ENCODE data around the gene ZNF205.
"Not testable (repeated sequence)": the region's sequence is repeated elsewhere in the genome, so short reads cannot be mapped to it uniquely, and the experiment has no call there.

ZNF205 gene

GRCh38 chr16:3068487-3068886, 43.9 kb upstream of the ZNF205 start:
- in situ Hi-C loops (cut with MboI; ENCODE audit: low pct_unique_long_range_greater_than_20kb, low sequenced_read_pairs, unreplicated experiment), result loop anchor here (10.0 kb wide), 1 partner anchor 96 kb away; no protein-coding TSS in a partner anchor
- no peak for DNase-seq (ENCODE audit: low spot score)
- TF ChIP-seq CTCF (IDR thresholded peaks at IDR 0.05; ENCODE audit: extremely low read depth, insufficient read depth, missing control alignments), result no peak

DNA sequence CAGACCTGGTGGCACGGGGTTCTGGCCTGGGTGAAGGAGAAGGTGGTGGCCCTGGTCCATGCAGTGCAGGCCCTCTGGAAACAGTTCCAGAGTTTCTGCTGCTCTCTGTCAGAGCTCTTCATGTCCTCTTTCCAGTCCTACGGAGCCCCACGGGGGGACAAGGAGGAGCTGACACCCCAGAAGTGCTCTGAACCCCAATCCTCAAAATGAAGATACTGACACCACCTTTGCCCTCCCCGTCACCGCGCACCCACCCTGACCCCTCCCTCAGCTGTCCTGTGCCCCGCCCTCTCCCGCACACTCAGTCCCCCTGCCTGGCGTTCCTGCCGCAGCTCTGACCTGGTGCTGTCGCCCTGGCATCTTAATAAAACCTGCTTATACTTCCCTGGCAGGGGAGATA, 43.2 kb upstream of the ZNF205 start:
- in situ Hi-C loops (cut with MboI; ENCODE audit: low pct_unique_long_range_greater_than_20kb, low sequenced_read_pairs, unreplicated experiment), result loop anchor here (10.0 kb wide), 1 partner anchor 96 kb away; no protein-coding TSS in a partner anchor

DNA sequence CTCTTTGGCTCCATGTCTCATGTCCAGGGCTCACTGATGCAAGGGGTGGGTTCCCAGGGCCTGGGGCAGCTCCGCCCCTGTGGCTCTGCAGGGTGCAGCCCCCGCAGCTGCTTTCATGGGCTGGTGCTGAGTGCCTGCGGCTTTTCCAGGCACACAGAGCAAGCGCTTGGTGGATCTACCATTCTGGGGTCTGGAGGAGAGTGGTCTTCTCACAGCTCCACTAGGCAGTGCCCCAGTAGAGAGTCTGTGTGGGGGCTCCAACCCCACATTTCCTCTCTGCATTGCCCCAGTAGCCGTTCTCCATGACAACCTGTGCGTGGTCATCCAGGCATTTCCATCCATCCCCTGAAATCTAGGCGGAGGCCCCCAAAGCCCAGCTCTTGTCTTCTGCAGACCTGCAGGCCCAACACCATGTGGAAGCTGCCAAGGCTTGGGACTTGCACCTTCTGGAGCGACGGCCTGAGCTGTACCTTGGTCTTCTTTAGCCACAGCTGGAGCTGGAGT, 41.7 kb upstream of the ZNF205 start:
- in situ Hi-C loops (cut with MboI; ENCODE audit: low pct_unique_long_range_greater_than_20kb, low sequenced_read_pairs, unreplicated experiment), result no loop called here
- DNase-seq (ENCODE audit: low spot score), result no peak

More for the DNA sequence above, 43.2 kb upstream of the ZNF205 start:
- DNase-seq (ENCODE audit: low spot score), result not testable (repeated sequence)

GRCh38 chr16:3071655-3072054, 40.7 kb upstream of the ZNF205 start:
- no peak for TF ChIP-seq CTCF (IDR thresholded peaks at IDR 0.05; ENCODE audit: extremely low read depth, insufficient read depth, missing control alignments)
- in situ Hi-C loops (cut with MboI; ENCODE audit: low pct_unique_long_range_greater_than_20kb, low sequenced_read_pairs, unreplicated experiment), result no loop called here
- no peak for DNase-seq (ENCODE audit: low spot score)

More for the DNA sequence above, 41.7 kb upstream of the ZNF205 start:
- TF ChIP-seq CTCF (IDR thresholded peaks at IDR 0.05; ENCODE audit: extremely low read depth, insufficient read depth, missing control alignments), result no peak

- in situ Hi-C loops (cut with MboI; ENCODE audit: low pct_unique_long_range_greater_than_20kb, low sequenced_read_pairs, unreplicated experiment); DNase-seq (ENCODE audit: low spot score): not testable (repeated sequence)
These were observed 40.2 kb upstream of the ZNF205 start for GRCh38 chr16:3072148-3072547.

- DNase-seq (ENCODE audit: low spot score); in situ Hi-C loops (cut with MboI; ENCODE audit: low pct_unique_long_range_greater_than_20kb, low sequenced_read_pairs, unreplicated experiment): not testable (repeated sequence)
- peak; percentile 19 for TF ChIP-seq CTCF (IDR thresholded peaks at IDR 0.05; ENCODE audit: extremely low read depth, insufficient read depth, missing control alignments)
These were observed 39.7 kb upstream of the ZNF205 start for GRCh38 chr16:3072576-3073263.

- no peak for DNase-seq (ENCODE audit: low spot score)
- in situ Hi-C loops (cut with MboI; ENCODE audit: low pct_unique_long_range_greater_than_20kb, low sequenced_read_pairs, unreplicated experiment), result no loop called here
These were observed 38.9 kb upstream of the ZNF205 start for GRCh38 chr16:3073448-3073847.

More at GRCh38 chr16:3073448-3073847, 38.9 kb upstream of the ZNF205 start:
- TF ChIP-seq CTCF (IDR thresholded peaks at IDR 0.05; ENCODE audit: extremely low read depth, insufficient read depth, missing control alignments), result no peak

Measured in GM13977 (cell line).